Stomach (tissue), 4 donors: ENCODE data around the gene SYNPO2.

ENCODE experiments used
- CTCF ChIP-seq, 7 experiments: fragments of 450-650 bp in 4 of 7; fragments of 200-600 bp in 3 of 7; sonication (generic) in 3 of 7; IDR thresholded peaks; one replicate each; pipeline ENCODE4 v1.5.1; 2016 to 2019; ENCODE audit warnings: antibody characterized with exemption in 7 of 7, control low read depth in 2 of 7, mild to moderate bottlenecking in 1 of 7
- EP300 ChIP-seq: sonication (generic); formaldehyde crosslinking; IDR thresholded peaks from one replicate; pipeline ENCODE4 v1.6.1; 2017; ENCODE audit warnings: antibody characterized with exemption
- POLR2A ChIP-seq, 4 donors: fragments of 450-650 bp; IDR thresholded peaks; one replicate each; pipeline ENCODE4 v1.6.1; 2016; ENCODE audit warnings: antibody characterized with exemption in 4 of 4, control low read depth in 2 of 4, mild to moderate bottlenecking in 1 of 4, moderate library complexity in 1 of 4
- POLR2AphosphoS5 ChIP-seq, 3 donors: sonication (generic); formaldehyde crosslinking; IDR thresholded peaks; one replicate each; pipeline ENCODE4 v1.6.1; 2016; ENCODE audit warnings: antibody characterized with exemption in 3 of 3

GRCh38 chr4:119008761-119009160 is 120.1 kb downstream of the SYNPO2 start:
- TF ChIP-seq CTCF (IDR thresholded peaks at IDR 0.05) (no peak), POLR2A (IDR thresholded peaks at IDR 0.05) (no peak), EP300 (no peak), POLR2AphosphoS5 (IDR thresholded peaks at IDR 0.05) (no peak)
